Kidney epithelial cell (primary cell): ENCODE results near the gene CHCHD3. TPM values are rescaled to one million over a fixed set of nuclear protein-coding genes. Genes with fewer than 3 reads are reported as not detected.

ENCODE experiments used
- DNase-seq: peaks from one replicate; pipeline ENCODE4 v3.0.0-alpha.2; 2010; ENCODE audit warnings: low read depth
- H3K27me3 ChIP-seq: 2 replicates; pipeline ENCODE4 v1.6.0; 2011; ENCODE audit warnings: low read length; ENCODE audit not compliant: control insufficient read depth, insufficient read depth
- H3K36me3 ChIP-seq: 2 replicates; pipeline ENCODE4 v1.5.1; 2011; ENCODE audit warnings: low read length; ENCODE audit not compliant: control insufficient read depth, insufficient read depth
- H3K4me3 ChIP-seq: 2 replicates; pipeline ENCODE4 v1.5.1; 2011; ENCODE audit warnings: low read depth, mild to moderate bottlenecking, control low read depth, low read length
- CTCF ChIP-seq: IDR thresholded peaks from 2 replicates; pipeline ENCODE4 v1.5.1; 2011; ENCODE audit warnings: mild to moderate bottlenecking, moderate library complexity, low read length, control low read depth, inconsistent platforms; ENCODE audit not compliant: insufficient read depth, poor library complexity, severe bottlenecking
- total RNA-seq: library from RNA; depleted of rRNA; stranded (reverse); fragments of >200 nt; gene quantifications from 2 replicates; pipeline ENCODE4 v1.2.3, GENCODE V29; 2015

The CHCHD3 gene
- total RNA-seq, 1 donor from 2014 or later = 119 TPM

GRCh38 chr7:132773527-132773956, 308.3 kb downstream of the CHCHD3 start:
- no peak for TF ChIP-seq CTCF
- no peaks in the 10 kb centered on the region for H3K27me3 ChIP-seq
- no peaks in the 10 kb centered on the region for H3K36me3 ChIP-seq
- H3K4me3 ChIP-seq = no peak overlapping the region
- DNase-seq = no peak

DNA sequence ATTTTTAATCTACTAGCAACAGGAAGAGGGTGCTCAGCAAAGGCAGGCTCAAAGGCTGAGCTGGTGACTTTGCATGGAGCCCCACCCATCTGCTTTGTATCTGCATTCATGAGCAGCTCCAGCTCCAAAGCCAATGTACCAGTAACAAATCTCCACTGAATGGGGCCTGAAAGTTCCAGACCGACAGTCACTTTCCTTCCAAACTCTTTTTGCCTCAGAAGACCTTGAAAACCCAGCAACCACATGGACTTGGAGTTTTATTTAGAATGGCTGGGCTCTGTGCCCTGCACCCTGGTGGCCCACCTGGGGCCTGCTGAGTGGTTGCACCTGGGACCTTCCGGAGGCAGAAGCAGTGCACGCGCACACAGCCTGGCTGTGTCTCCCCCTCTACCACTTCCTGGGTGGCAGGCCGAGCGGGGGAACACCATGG, 310.6 kb downstream of the CHCHD3 start:
- no peak for TF ChIP-seq CTCF
- no peaks in the 10 kb centered on the region for H3K36me3 ChIP-seq
- H3K4me3 ChIP-seq = no peak overlapping the region
- no peaks in the 10 kb centered on the region for H3K27me3 ChIP-seq
- DNase-seq = no peak

DNA sequence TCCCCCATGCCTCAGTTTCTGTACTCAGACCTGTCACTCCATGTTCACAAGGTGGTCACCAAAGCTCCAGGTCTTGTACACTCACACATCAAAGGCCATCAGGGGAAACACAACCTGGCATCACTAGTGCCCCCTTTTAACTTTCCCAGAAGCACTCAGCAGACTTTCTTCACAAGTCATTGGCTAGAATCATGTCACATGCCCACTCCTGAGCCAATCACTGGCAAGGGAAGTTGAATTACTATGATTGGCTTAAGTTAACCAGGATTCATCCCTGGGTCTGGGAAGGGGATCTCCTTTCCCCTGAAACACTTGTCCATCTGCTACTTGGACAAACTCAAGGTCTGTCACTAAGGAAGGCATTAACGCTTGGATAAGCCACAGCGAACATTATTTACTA, 311.8 kb downstream of the CHCHD3 start:
- Histone ChIP-seq H3K27me3 (no peaks in the 10 kb centered on the region), H3K36me3 (no peaks in the 10 kb centered on the region), H3K4me3 (no peak overlapping the region)
- no peak for DNase-seq
- TF ChIP-seq CTCF = no peak

DNA sequence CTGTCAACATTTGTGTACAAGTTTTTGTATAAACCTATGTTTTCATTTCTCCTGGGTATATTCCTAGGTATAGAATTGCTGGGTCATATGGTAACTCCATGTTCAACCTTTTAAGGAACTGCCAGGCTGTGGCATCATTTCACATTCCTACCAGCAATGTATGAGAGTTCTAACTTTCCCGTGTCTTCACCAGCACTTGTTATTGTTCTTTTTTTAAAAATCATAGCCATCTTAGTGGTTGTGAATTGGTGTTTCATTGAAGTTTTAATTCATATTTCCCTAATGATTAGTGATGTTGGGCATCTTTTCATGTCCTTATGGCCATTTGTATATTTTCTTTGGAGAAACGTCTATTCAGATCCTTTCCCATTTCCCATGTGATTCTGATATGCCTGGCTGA, 312.6 kb downstream of the CHCHD3 start:
- H3K4me3 ChIP-seq = no peak overlapping the region
- no peak for DNase-seq
- H3K36me3 ChIP-seq = no peaks in the 10 kb centered on the region
- no peaks in the 10 kb centered on the region for H3K27me3 ChIP-seq
- TF ChIP-seq CTCF = no peak

- TF ChIP-seq CTCF = no peak
Observed at GRCh38 chr7:132768099-132768498, 313.8 kb downstream of the CHCHD3 start.

GRCh38 chr7:132767378-132767777, 314.5 kb downstream of the CHCHD3 start:
- H3K36me3 ChIP-seq = no peaks in the 10 kb centered on the region
- no peak overlapping the region for H3K4me3 ChIP-seq
- H3K27me3 ChIP-seq = no peaks in the 10 kb centered on the region
- no peak for TF ChIP-seq CTCF
- DNase-seq = no peak

More at GRCh38 chr7:132768099-132768498, 313.8 kb downstream of the CHCHD3 start:
- H3K27me3 ChIP-seq = no peaks in the 10 kb centered on the region
- no peak for DNase-seq
- H3K36me3 ChIP-seq = no peaks in the 10 kb centered on the region
- no peak overlapping the region for H3K4me3 ChIP-seq
